Subcutaneous adipose tissue (tissue), 4 donors: ENCODE results near the gene FUBP3. TPM values are rescaled to one million over a fixed set of nuclear protein-coding genes. Genes with fewer than 3 reads are reported as not detected.

Source experiments
- CTCF ChIP-seq: fragments of 450-650 bp; IDR thresholded peaks from one replicate; pipeline ENCODE4 v1.5.1; 2016; ENCODE audit warnings: low read depth, mild to moderate bottlenecking, control low read depth, antibody characterized with exemption, moderate library complexity
- total RNA-seq, 4 donors: library from RNA; depleted of rRNA; stranded (reverse); fragments of >200 nt; gene quantifications; one replicate each; pipeline ENCODE4 v1.1.0, GENCODE V29; 2016

Gene FUBP3
- total RNA-seq, 4 donors from 2014 or later, result 29.9 to 39.9 (median 37.9) TPM

GRCh38 chr9:130669965-130670364 is 90.6 kb downstream of the FUBP3 start:
- TF ChIP-seq CTCF, result no peak

GRCh38 chr9:130670644-130671043 is 91.3 kb downstream of the FUBP3 start:
- TF ChIP-seq CTCF, result no peak

DNA sequence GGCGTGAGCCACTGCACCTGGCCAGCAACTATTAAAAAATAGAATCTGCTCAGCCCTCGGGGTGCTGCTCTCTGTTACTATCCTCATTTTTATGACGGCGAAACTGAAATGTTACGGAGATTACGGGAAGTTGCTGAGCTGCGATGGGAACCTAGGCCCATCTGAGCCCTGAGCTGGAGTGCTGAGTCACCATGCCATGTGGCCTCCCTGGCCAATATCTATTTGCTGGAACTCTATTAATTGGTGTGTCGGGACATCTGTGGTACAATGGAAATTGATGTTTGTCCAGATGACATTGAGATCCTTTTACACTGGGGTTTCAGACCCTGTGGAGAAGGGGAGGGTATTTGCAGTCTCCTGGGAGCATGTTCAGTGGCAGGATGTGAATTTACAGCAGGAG is 93.1 kb downstream of the FUBP3 start:
- TF ChIP-seq CTCF, result no peak

DNA sequence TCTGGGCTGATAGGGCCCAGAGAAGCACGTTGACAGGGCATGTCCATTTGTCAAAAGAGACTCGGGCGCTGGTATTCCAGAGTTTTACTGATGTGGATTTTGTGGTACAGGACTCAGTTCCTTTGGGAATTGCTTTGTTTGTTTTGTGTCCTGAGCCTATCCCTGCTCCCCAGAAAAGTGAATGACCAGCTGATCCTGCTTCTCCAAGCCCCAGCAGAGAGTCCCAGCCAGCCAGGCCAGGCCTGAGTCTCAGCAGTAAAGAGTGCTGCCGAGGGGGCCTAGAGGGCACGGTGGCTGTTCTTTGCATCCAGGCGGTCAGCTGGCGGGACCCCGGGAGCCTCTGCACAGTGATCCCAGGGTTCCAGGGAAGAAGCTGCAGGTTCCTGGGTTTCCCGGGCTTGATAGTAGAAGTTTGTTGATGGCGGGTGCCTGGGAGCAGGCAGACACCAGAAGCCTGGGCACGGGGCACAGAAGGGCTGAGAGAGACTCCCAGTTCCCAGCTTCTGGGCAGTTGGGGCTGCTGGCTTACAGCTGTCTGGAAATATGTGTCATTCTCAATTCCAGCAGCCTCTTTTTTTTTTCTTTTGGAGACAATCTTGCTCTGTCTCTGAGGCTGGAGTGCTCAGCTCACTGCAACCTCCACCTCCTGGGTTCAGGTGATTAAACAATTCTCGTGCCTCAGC is 93.7 kb downstream of the FUBP3 start:
- no peak for TF ChIP-seq CTCF

GRCh38 chr9:130675396-130675795 is 96.0 kb downstream of the FUBP3 start:
- TF ChIP-seq CTCF, result no peak

GRCh38 chr9:130677252-130677651 is 97.9 kb downstream of the FUBP3 start:
- TF ChIP-seq CTCF, result no peak

GRCh38 chr9:130680836-130681768 is 101.7 kb downstream of the FUBP3 start:
- TF ChIP-seq CTCF, result no peak
